NCI-H82 (cell line): ENCODE results near the gene KRTAP9-7.
"Not testable (repeated sequence)": the region's sequence is repeated elsewhere in the genome, so short reads cannot be mapped to it uniquely, and the experiment has no call there.

Experiments
- DNase-seq: peaks from one replicate; lab custom pipeline; 2025; lab: John Stamatoyannopoulos, UW

The KRTAP9-7 gene

GRCh38 chr17:41275648-41276190 is at the start of gene KRTAP9-7:
Gene KRTAP9-7, plus strand, starts transcription at chr17:41275698. Its CDS starts 0 bp downstream, at chr17:41275698.
- not testable (repeated sequence) for DNase-seq

GRCh38 chr17:41226051-41226450 is 49.4 kb upstream of the KRTAP9-7 start:
- DNase-seq = no peak

- DNase-seq = not testable (repeated sequence)
These were observed 48.9 kb upstream of the KRTAP9-7 start, which contains the start of gene KRTAP9-2 for GRCh38 chr17:41226598-41227095. Gene KRTAP9-2, plus strand, starts transcription at chr17:41226648. Its CDS starts 7 bp downstream, at chr17:41226655.

GRCh38 chr17:41230094-41230493 is 45.4 kb upstream of the KRTAP9-7 start:
- no peak for DNase-seq

- no peak for DNase-seq
These were observed 43.8 kb upstream of the KRTAP9-7 start for GRCh38 chr17:41231731-41232130.

GRCh38 chr17:41232399-41233105 is 42.9 kb upstream of the KRTAP9-7 start, which contains the start of gene KRTAP9-3:
Gene KRTAP9-3, plus strand, starts transcription at chr17:41232449. Its CDS starts 53 bp downstream, at chr17:41232502.
- not testable (repeated sequence) for DNase-seq

- not testable (repeated sequence) for DNase-seq
These were observed 38.4 kb upstream of the KRTAP9-7 start for GRCh38 chr17:41237116-41237515.

- DNase-seq = not testable (repeated sequence)
These were observed 37.5 kb upstream of the KRTAP9-7 start, which contains the start of gene KRTAP9-8 for GRCh38 chr17:41237949-41238437. Gene KRTAP9-8, plus strand, starts transcription at chr17:41237999. Its CDS starts 53 bp downstream, at chr17:41238052.

GRCh38 chr17:41246995-41247787 is 28.3 kb upstream of the KRTAP9-7 start:
- DNase-seq = not testable (repeated sequence)

GRCh38 chr17:41249637-41250240 is 25.8 kb upstream of the KRTAP9-7 start, which contains the start of gene KRTAP9-4:
Gene KRTAP9-4, plus strand, starts transcription at chr17:41249687. Its CDS starts 34 bp downstream, at chr17:41249721.
- not testable (repeated sequence) for DNase-seq

- DNase-seq = no peak
These were observed 24.2 kb upstream of the KRTAP9-7 start for GRCh38 chr17:41251261-41251660.

- no peak for DNase-seq
These were observed 20.6 kb upstream of the KRTAP9-7 start for GRCh38 chr17:41254861-41255260.

GRCh38 chr17:41255381-41256290 is 19.9 kb upstream of the KRTAP9-7 start, which contains the start of gene KRTAP9-9:
Gene KRTAP9-9, plus strand, starts transcription at chr17:41255384.
- not testable (repeated sequence) for DNase-seq

- no peak for DNase-seq
These were observed 19.2 kb upstream of the KRTAP9-7 start for GRCh38 chr17:41256291-41256685.

GRCh38 chr17:41258406-41258805 is 17.1 kb upstream of the KRTAP9-7 start:
- DNase-seq = no peak

- DNase-seq = no peak
These were observed 12.3 kb upstream of the KRTAP9-7 start for GRCh38 chr17:41263212-41263611.

GRCh38 chr17:41264599-41264998 is 10.9 kb upstream of the KRTAP9-7 start:
- no peak for DNase-seq

GRCh38 chr17:41265078-41265477 is 10.4 kb upstream of the KRTAP9-7 start, which contains the start of gene KRTAP9-6:
Gene KRTAP9-6, plus strand, starts transcription at chr17:41265378. Its CDS starts 0 bp downstream, at chr17:41265378.
- no peak for DNase-seq

- no peak for DNase-seq
These were observed 7.8 kb upstream of the KRTAP9-7 start for GRCh38 chr17:41267711-41268110.

- DNase-seq = not testable (repeated sequence)
These were observed 4.2 kb upstream of the KRTAP9-7 start for GRCh38 chr17:41271323-41271722.
